Immature natural killer cell (primary cell): ENCODE data around the gene SPRED1. TPM values are rescaled to one million over a fixed set of nuclear protein-coding genes. Genes with fewer than 3 reads are reported as not detected.

Source experiments
- polyA plus RNA-seq, 3 donors: library from polyadenylated mRNA; unstranded; fragments of 300-500 nt; fragmentation: Illumina TruSeq; gene quantifications; one replicate each; pipeline ENCODE4 v1.2.3, GENCODE V29; 2021

SPRED1 gene
- polyA plus RNA-seq, 3 donors from 2014 or later: 0.10 to 0.99 TPM; not detected in 1

Other genes with a start within 250 kb of the SPRED1 start
- gene FAM98B, start 201.3 kb downstream of the SPRED1 start, polyA plus RNA-seq: 1 to 10 TPM; 1.6 to 7.0 (median 4.0) TPM